Endodermal cell (in vitro differentiated cells): ENCODE results near the gene CDH13. TPM values are rescaled to one million over a fixed set of nuclear protein-coding genes. Genes with fewer than 3 reads are reported as not detected.
A peak's percentile ranks its signal among the peaks of the same experiment; 100 is the strongest.

Experiments
- DNase-seq: peaks from one replicate; pipeline ENCODE4 v3.0.0-alpha.2; 2017
- H3K27ac ChIP-seq: 2 replicates; pipeline ENCODE4 v1.5.1; 2013; ENCODE audit warnings: mild to moderate bottlenecking, low read depth, low read length, moderate library complexity
- H3K27me3 ChIP-seq: 2 replicates; pipeline ENCODE4 v1.6.1; 2013; ENCODE audit warnings: mild to moderate bottlenecking, low read length, moderate library complexity; ENCODE audit not compliant: insufficient read depth, control insufficient read depth, poor library complexity, severe bottlenecking
- H3K36me3 ChIP-seq: 2 replicates; pipeline ENCODE4 v1.7.0; 2013; ENCODE audit warnings: mild to moderate bottlenecking, low read length, moderate library complexity; ENCODE audit not compliant: control insufficient read depth, insufficient read depth
- H3K4me1 ChIP-seq: one replicate; pipeline ENCODE4 v1.7.0; 2013; ENCODE audit warnings: low read length; ENCODE audit not compliant: control insufficient read depth, insufficient read depth
- H3K4me3 ChIP-seq: 2 replicates; pipeline ENCODE4 v1.5.1; 2013; ENCODE audit warnings: mild to moderate bottlenecking, low read length, moderate library complexity
- H3K9ac ChIP-seq: 2 replicates; pipeline ENCODE4 v1.6.1; 2013; ENCODE audit warnings: mild to moderate bottlenecking, low read length, moderate library complexity; ENCODE audit not compliant: poor library complexity, severe bottlenecking; ENCODE audit errors: extremely low read depth
- H3K9me3 ChIP-seq: 2 replicates; pipeline ENCODE4 v1.6.1; 2013; ENCODE audit warnings: mild to moderate bottlenecking, low read length, moderate library complexity; ENCODE audit not compliant: control insufficient read depth
- H3K27ac Mint-ChIP-seq: 2 replicates; pipeline ENCODE4 v1.8.0; 2020; ENCODE audit warnings: mixed read lengths
- H3K27me3 Mint-ChIP-seq: 2 replicates; pipeline ENCODE4 v1.8.0; 2021; ENCODE audit warnings: mild to moderate bottlenecking, mixed read lengths; ENCODE audit not compliant: insufficient read depth
- H3K36me3 Mint-ChIP-seq: 2 replicates; pipeline ENCODE4 v1.8.0; 2020; ENCODE audit warnings: low read depth, mixed read lengths
- H3K4me1 Mint-ChIP-seq: 2 replicates; pipeline ENCODE4 v1.8.0; 2020; ENCODE audit warnings: mixed read lengths
- H3K4me3 Mint-ChIP-seq: 2 replicates; pipeline ENCODE4 v1.8.0; 2020; ENCODE audit warnings: mild to moderate bottlenecking, moderate library complexity, mixed read lengths
- H3K9me3 Mint-ChIP-seq: 2 replicates; pipeline ENCODE4 v1.8.0; 2020; ENCODE audit warnings: mild to moderate bottlenecking, mixed read lengths
- CTCF ChIP-seq: fragments of 200-600 bp; sonication (generic); conservative IDR thresholded peaks from 2 replicates; pipeline ENCODE4 v1.5.0; 2021; ENCODE audit warnings: antibody characterized with exemption, mild to moderate bottlenecking
- WGBS, 2 experiments: methylation state at CpG; one replicate each; pipeline versions ENCODE4 v1.1.5 to v1.1.7; 2013; ENCODE audit warnings: missing lambda C conversion rate in 2 of 2, mixed read lengths in 1 of 2; ENCODE audit not compliant: insufficient coverage in 1 of 2, insufficient read length in 1 of 2; 5-methylcytosine and 5-hydroxymethylcytosine counted together
- total RNA-seq, 2 donors: library from RNA; stranded (reverse); fragmentation: NEBNext Ultra II Directional in 1 of 2; extraction: Animal tissue kit (Norgen Biotek cat#: 25700) in 1 of 2; gene quantifications; 2 replicates in 1 of 2; 3 replicates in 1 of 2; pipeline ENCODE4 v1.2.1, GENCODE V29; 2021

Gene CDH13
- total RNA-seq, 2 donors from 2014 or later, result 0.86 to 1.8 TPM

- no peak for TF ChIP-seq CTCF
- peaks cover 20% of the 10 kb centered on the region for H3K4me1 Mint-ChIP-seq
- H3K27ac ChIP-seq, result no peak overlapping the region
- WGBS, 2 experiments, result 55 to 66% methylated on average over 7 to 11 of the region's 11 CpGs
- DNase-seq, result peak; percentile 70
- H3K4me1 ChIP-seq, result no peaks in the 10 kb centered on the region
- no peaks in the 10 kb centered on the region for H3K27me3 Mint-ChIP-seq
- no peak overlapping the region for H3K4me3 ChIP-seq
- no peaks in the 10 kb centered on the region for H3K36me3 Mint-ChIP-seq
- H3K36me3 ChIP-seq, result no peaks in the 10 kb centered on the region
- H3K9me3 Mint-ChIP-seq, result no peaks in the 10 kb centered on the region
- H3K27me3 ChIP-seq, result no peaks in the 10 kb centered on the region
- H3K9ac ChIP-seq, result no peak overlapping the region
- no peaks in the 10 kb centered on the region for H3K9me3 ChIP-seq
- no peak overlapping the region for H3K27ac Mint-ChIP-seq
- no peak overlapping the region for H3K4me3 Mint-ChIP-seq
Observed at GRCh38 chr16:83802554-83803205, 1175.9 kb downstream of the CDH13 start.

- Histone ChIP-seq H3K4me3 (no peak overlapping the region), H3K36me3 (no peaks in the 10 kb centered on the region), H3K4me1 (no peaks in the 10 kb centered on the region), H3K9me3 (no peaks in the 10 kb centered on the region), H3K27ac (no peak overlapping the region), H3K27me3 (no peaks in the 10 kb centered on the region), H3K9ac (no peak overlapping the region)
- Mint-ChIP-seq H3K27ac (no peak overlapping the region), H3K4me3 (no peak overlapping the region), H3K36me3 (peaks cover under 1% of the 10 kb centered on the region), H3K4me1 (peaks cover 26% of the 10 kb centered on the region), H3K27me3 (no peaks in the 10 kb centered on the region), H3K9me3 (no peaks in the 10 kb centered on the region)
- WGBS, 2 experiments, result 96% methylated on average over 3 of the region's 3 CpGs; no CpG with 5 or more reads in 1 of the 2 experiments
- no peak for DNase-seq
- TF ChIP-seq CTCF, result no peak
Observed at GRCh38 chr16:83803811-83804210, 1177.0 kb downstream of the CDH13 start.

GRCh38 chr16:83804366-83804765 lies 1177.6 kb downstream of the CDH13 start:
- Histone ChIP-seq H3K4me3 (no peak overlapping the region), H3K9me3 (no peaks in the 10 kb centered on the region), H3K9ac (no peak overlapping the region), H3K27me3 (no peaks in the 10 kb centered on the region), H3K4me1 (no peaks in the 10 kb centered on the region), H3K27ac (no peak overlapping the region), H3K36me3 (no peaks in the 10 kb centered on the region)
- peaks cover 30% of the 10 kb centered on the region for H3K4me1 Mint-ChIP-seq
- peaks cover 5% of the 10 kb centered on the region for H3K36me3 Mint-ChIP-seq
- 93 to 100% methylated on average over 5 of the region's 5 CpGs for WGBS, 2 experiments
- no peak overlapping the region for H3K4me3 Mint-ChIP-seq
- no peak overlapping the region for H3K27ac Mint-ChIP-seq
- no peaks in the 10 kb centered on the region for H3K27me3 Mint-ChIP-seq
- H3K9me3 Mint-ChIP-seq, result no peaks in the 10 kb centered on the region
- TF ChIP-seq CTCF, result no peak
- no peak for DNase-seq
